B cell (primary cell): Measurements from ENCODE around the gene DLG2.

ENCODE experiments used
- EZH2 ChIP-seq: IDR thresholded peaks from 2 replicates; pipeline ENCODE4 v1.6.1; 2012; ENCODE audit warnings: borderline replicate concordance, low read depth, mild to moderate bottlenecking, moderate library complexity, low read length; ENCODE audit not compliant: insufficient read depth, poor library complexity, severe bottlenecking
- TF ChIP-seq, protein P1 (sequence below): fragments of 200-600 bp; IDR thresholded peaks from one replicate; pipeline ENCODE4 v1.8.0; 2022; ENCODE audit warnings: antibody characterized with exemption, mild to moderate bottlenecking

- TF ChIP-seq, protein P1, sequence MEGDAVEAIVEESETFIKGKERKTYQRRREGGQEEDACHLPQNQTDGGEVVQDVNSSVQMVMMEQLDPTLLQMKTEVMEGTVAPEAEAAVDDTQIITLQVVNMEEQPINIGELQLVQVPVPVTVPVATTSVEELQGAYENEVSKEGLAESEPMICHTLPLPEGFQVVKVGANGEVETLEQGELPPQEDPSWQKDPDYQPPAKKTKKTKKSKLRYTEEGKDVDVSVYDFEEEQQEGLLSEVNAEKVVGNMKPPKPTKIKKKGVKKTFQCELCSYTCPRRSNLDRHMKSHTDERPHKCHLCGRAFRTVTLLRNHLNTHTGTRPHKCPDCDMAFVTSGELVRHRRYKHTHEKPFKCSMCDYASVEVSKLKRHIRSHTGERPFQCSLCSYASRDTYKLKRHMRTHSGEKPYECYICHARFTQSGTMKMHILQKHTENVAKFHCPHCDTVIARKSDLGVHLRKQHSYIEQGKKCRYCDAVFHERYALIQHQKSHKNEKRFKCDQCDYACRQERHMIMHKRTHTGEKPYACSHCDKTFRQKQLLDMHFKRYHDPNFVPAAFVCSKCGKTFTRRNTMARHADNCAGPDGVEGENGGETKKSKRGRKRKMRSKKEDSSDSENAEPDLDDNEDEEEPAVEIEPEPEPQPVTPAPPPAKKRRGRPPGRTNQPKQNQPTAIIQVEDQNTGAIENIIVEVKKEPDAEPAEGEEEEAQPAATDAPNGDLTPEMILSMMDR, result no peak
- no peak for TF ChIP-seq EZH2
Measured at GRCh38 chr11:83612891-83613766, 2014.0 kb downstream of the DLG2 start.
